Activated CD8-positive, alpha-beta memory T cell treated with anti-CD3 and anti-CD28 coated beads, Interleukin-2, amount 10 ng/mL, durations not matched to agents 7 days and 5 days (primary cell): ENCODE measurements around the gene UNC13B. TPM values are rescaled to one million over a fixed set of nuclear protein-coding genes. Genes with fewer than 3 reads are reported as not detected.
A peak's percentile ranks its signal among the peaks of the same experiment; 100 is the strongest.

Experiments used
- ATAC-seq: fragments of 150-1000 bp; cut with Tn5 transposase; one replicate; pipeline ENCODE4 v1.10.0; 2021; ENCODE audit warnings: moderate library complexity
- CTCF ChIA-PET: fragments of 350-600 bp; sonication (Branson Sonifier 250); formaldehyde crosslinking; loops from one replicate; lab custom pipeline; 2021; ENCODE audit warnings: antibody characterized with exemption; lab: Charles Lee
- DNase-seq: peaks from one replicate; pipeline ENCODE4 v3.0.0-alpha.2; 2020
- H3K27ac Mint-ChIP-seq: one replicate; pipeline ENCODE4 v1.8.0; 2021; ENCODE audit warnings: mild to moderate bottlenecking, mixed read lengths
- H3K27me3 Mint-ChIP-seq: one replicate; pipeline ENCODE4 v1.8.0; 2021; ENCODE audit warnings: mixed read lengths
- H3K36me3 Mint-ChIP-seq: one replicate; pipeline ENCODE4 v1.8.0; 2021; ENCODE audit warnings: mild to moderate bottlenecking, mixed read lengths
- H3K4me1 Mint-ChIP-seq: one replicate; pipeline ENCODE4 v1.8.0; 2021; ENCODE audit warnings: mixed read lengths
- H3K4me3 Mint-ChIP-seq: one replicate; pipeline ENCODE4 v1.8.0; 2021; ENCODE audit warnings: mild to moderate bottlenecking, moderate library complexity, mixed read lengths
- H3K9me3 Mint-ChIP-seq: one replicate; pipeline ENCODE4 v1.8.0; 2022; ENCODE audit warnings: low read depth, mixed read lengths
- total RNA-seq, 2 experiments: library from RNA; stranded (reverse); gene quantifications; one replicate each; pipeline ENCODE4 v1.2.3, GENCODE V29; 2021

UNC13B gene
- total RNA-seq, 2 experiments from 2014 or later: 0.94 to 1.2 TPM

GRCh38 chr9:35370241-35370640 lies 208.4 kb downstream of the UNC13B start:
- H3K27ac Mint-ChIP-seq: no peak overlapping the region
- no peaks in the 10 kb centered on the region for H3K4me1 Mint-ChIP-seq
- CTCF ChIA-PET: no interaction called here
- H3K9me3 Mint-ChIP-seq: no peaks in the 10 kb centered on the region
- DNase-seq (no peak), ATAC-seq (no peak)
- no peaks in the 10 kb centered on the region for H3K27me3 Mint-ChIP-seq
- no peaks in the 10 kb centered on the region for H3K36me3 Mint-ChIP-seq
- no peak overlapping the region for H3K4me3 Mint-ChIP-seq

- CTCF ChIA-PET: no interaction called here
Observed at GRCh38 chr9:35374436-35374835, 212.6 kb downstream of the UNC13B start.

DNA sequence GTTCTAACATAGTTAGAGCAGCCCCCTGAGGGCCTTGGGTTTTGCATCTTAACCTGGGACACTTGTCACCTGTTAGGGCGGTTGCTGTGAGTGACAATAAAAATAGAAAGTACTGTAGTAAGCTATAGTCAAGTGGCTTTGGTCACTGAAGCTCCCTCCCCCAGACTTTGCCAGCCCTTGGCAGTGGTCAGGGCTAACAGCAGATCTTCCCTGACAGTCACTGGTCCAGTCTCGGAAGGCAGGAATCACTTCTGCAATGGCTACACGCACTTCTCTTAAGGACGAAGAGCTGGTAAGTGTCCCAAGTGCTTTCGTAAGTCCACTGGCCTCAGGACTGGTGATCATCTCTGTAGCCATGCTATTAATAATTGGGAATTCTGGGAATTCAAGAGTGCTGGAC lies 213.1 kb downstream of the UNC13B start:
- no peaks in the 10 kb centered on the region for H3K4me1 Mint-ChIP-seq

More at GRCh38 chr9:35374436-35374835, 212.6 kb downstream of the UNC13B start:
- Mint-ChIP-seq H3K27ac (no peak overlapping the region), H3K36me3 (no peaks in the 10 kb centered on the region), H3K4me3 (no peak overlapping the region), H3K4me1 (no peaks in the 10 kb centered on the region), H3K27me3 (no peaks in the 10 kb centered on the region), H3K9me3 (no peaks in the 10 kb centered on the region)
- ATAC-seq (no peak), DNase-seq (no peak)

GRCh38 chr9:35380039-35380438 lies 218.2 kb downstream of the UNC13B start:
- Mint-ChIP-seq H3K4me3 (no peak overlapping the region), H3K9me3 (no peaks in the 10 kb centered on the region), H3K27ac (no peak overlapping the region), H3K4me1 (no peaks in the 10 kb centered on the region), H3K36me3 (no peaks in the 10 kb centered on the region), H3K27me3 (peaks cover 5% of the 10 kb centered on the region)
- CTCF ChIA-PET: no interaction called here
- DNase-seq: no peak
- ATAC-seq: no peak

More for the DNA sequence above, 213.1 kb downstream of the UNC13B start:
- Mint-ChIP-seq H3K4me3 (no peak overlapping the region), H3K27me3 (no peaks in the 10 kb centered on the region), H3K36me3 (no peaks in the 10 kb centered on the region), H3K27ac (no peak overlapping the region), H3K9me3 (no peaks in the 10 kb centered on the region)
- CTCF ChIA-PET: no interaction called here
- DNase-seq (no peak), ATAC-seq (no peak)

- Mint-ChIP-seq H3K27ac (no peak overlapping the region), H3K4me3 (no peak overlapping the region), H3K27me3 (peaks cover 9% of the 10 kb centered on the region), H3K9me3 (no peaks in the 10 kb centered on the region), H3K36me3 (no peaks in the 10 kb centered on the region), H3K4me1 (no peaks in the 10 kb centered on the region)
- CTCF ChIA-PET: no interaction called here
- ATAC-seq (no peak), DNase-seq (no peak)
Observed at GRCh38 chr9:35380619-35381018, 218.8 kb downstream of the UNC13B start.

DNA sequence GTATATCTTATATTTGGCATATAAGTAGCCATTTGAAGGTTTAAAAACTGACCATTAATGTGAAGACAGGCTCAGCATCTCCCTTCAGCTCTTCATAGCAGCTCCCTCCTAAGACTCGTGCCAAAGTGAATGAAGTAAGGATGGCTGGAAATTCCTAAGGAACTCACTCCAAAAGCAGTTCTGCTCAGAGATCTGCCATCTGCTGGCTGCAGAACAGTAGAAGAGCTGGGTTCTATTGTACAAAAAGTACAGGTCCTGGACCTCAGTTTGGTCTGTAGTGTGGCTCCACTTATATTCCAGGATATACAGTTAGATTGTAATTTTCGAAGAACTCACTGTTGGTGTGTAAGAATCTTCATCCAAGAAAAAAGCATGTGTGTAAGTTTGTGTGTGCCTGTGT lies 223.2 kb downstream of the UNC13B start:
- Mint-ChIP-seq H3K4me1 (no peaks in the 10 kb centered on the region), H3K27me3 (peaks cover 14% of the 10 kb centered on the region), H3K36me3 (no peaks in the 10 kb centered on the region), H3K9me3 (no peaks in the 10 kb centered on the region), H3K27ac (no peak overlapping the region), H3K4me3 (no peak overlapping the region)
- DNase-seq: no peak
- CTCF ChIA-PET: no interaction called here
- ATAC-seq: no peak

DNA sequence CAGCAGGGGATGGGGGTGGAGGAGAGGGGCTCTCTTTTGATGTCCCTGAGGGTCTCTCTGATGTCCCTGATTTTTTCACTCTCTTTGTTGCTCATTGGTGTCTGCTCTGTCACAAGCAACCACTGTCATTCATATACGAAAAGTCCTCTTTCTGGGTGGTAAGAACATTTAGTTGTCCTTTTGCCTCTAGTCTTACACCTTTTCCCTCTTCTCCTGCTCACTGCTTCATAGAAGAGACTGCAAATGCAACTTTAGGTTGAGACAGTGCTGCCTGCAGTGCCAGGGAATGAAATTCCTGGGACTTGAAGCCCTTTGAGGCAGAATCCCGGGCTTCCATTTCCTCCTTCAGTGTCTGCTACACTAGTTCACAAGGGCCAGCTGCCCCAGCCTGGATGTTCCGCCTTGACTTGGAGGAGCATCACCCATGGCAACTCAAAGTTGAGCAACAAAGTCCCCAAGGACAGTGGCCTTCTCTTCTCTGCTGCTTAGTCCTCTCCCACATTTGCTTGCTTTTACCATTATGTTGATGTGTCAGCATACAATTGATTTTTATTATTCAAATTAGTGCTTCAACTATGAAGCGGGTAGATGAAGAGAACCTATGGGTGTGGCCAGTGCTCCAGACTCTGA lies 233.4 kb downstream of the UNC13B start:
- Mint-ChIP-seq H3K36me3 (no peaks in the 10 kb centered on the region), H3K27ac (no peak overlapping the region), H3K27me3 (peaks cover 3% of the 10 kb centered on the region), H3K9me3 (no peaks in the 10 kb centered on the region), H3K4me3 (no peak overlapping the region), H3K4me1 (no peaks in the 10 kb centered on the region)
- no peak for ATAC-seq
- peak; percentile 38 for DNase-seq
- CTCF ChIA-PET: no interaction called here

DNA sequence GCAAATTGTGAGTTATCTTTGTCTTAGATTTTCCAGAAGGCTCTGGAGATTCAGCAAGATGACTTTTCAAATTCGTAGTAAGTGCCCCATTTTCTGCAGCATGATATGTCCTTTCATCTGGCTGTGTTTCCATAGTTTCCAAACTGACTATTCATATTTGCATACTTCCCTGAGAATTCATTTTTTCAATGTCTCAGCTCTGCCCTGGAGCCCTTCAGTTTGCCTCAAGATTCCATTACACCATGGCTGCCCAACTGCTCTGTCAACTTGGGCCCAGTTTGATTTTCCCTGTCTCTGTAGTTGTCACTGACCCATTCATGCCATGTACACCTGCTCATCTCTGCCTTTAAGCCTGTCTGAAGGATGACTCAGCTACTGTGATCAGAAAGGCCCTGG lies 233.9 kb downstream of the UNC13B start:
- Mint-ChIP-seq H3K27me3 (peaks cover 3% of the 10 kb centered on the region), H3K4me3 (no peak overlapping the region), H3K9me3 (no peaks in the 10 kb centered on the region), H3K27ac (no peak overlapping the region), H3K36me3 (no peaks in the 10 kb centered on the region), H3K4me1 (no peaks in the 10 kb centered on the region)
- CTCF ChIA-PET: no interaction called here
- ATAC-seq (no peak), DNase-seq (peak; percentile 15)

- H3K27ac Mint-ChIP-seq: no peak overlapping the region
- no peaks in the 10 kb centered on the region for H3K9me3 Mint-ChIP-seq
- H3K27me3 Mint-ChIP-seq: peaks cover 3% of the 10 kb centered on the region
- DNase-seq: peak; percentile 29
- CTCF ChIA-PET: no interaction called here
- H3K4me3 Mint-ChIP-seq: no peak overlapping the region
- H3K36me3 Mint-ChIP-seq: no peaks in the 10 kb centered on the region
- no peaks in the 10 kb centered on the region for H3K4me1 Mint-ChIP-seq
- ATAC-seq: no peak
Observed at GRCh38 chr9:35396560-35397215, 234.9 kb downstream of the UNC13B start.

DNA sequence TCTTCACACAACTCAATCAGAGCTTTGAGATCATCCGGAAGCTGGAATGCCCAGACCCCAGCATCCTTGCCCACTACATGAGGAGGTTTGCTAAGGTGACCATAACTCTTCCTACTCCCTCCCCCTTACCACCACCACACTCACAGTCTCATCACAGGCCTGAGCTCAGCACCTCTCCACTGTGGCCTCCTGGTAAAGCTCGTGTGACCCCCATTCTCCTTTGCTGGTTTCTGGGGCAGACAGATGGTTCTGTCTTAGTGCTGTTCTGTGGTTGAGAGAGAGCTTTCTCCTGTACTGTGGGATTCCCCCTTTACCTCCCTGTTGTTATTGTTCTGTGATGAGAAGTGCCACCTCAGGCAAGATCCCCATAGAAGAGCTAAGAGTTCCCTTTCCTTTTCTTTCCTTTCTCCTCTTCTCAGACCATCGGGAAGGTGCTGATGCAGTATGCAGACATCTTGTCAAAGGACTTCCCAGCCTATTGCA lies 235.4 kb downstream of the UNC13B start:
- Mint-ChIP-seq H3K36me3 (no peaks in the 10 kb centered on the region), H3K4me3 (no peak overlapping the region), H3K27ac (no peak overlapping the region), H3K27me3 (peaks cover 3% of the 10 kb centered on the region), H3K9me3 (no peaks in the 10 kb centered on the region), H3K4me1 (no peaks in the 10 kb centered on the region)
- CTCF ChIA-PET: interaction anchor here (0.9 kb wide), 1 partner anchor 28 kb away, joined by 3 read pairs; no protein-coding TSS in a partner anchor
- ATAC-seq (no peak), DNase-seq (peak; percentile 32)

DNA sequence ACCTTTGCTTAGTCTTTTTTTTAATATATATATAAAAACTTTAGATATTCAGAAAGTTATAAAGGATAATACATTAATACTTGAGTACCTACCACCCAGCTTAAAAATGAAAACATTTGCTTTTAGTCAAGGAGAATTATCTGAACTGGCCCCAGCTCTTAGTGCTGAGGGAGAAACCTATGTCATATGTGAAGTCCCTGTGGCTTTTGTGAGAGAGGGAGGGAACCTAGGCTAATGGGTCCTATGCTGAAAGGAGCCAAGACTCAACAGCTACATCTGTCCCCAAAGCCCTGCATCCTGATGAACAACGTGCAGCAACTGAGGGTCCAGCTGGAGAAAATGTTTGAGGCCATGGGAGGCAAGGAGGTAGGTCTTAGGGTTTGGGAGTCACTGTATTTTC lies 236.1 kb downstream of the UNC13B start:
- Mint-ChIP-seq H3K9me3 (no peaks in the 10 kb centered on the region), H3K27ac (no peak overlapping the region), H3K4me1 (no peaks in the 10 kb centered on the region), H3K4me3 (no peak overlapping the region), H3K36me3 (no peaks in the 10 kb centered on the region), H3K27me3 (peaks cover 3% of the 10 kb centered on the region)
- DNase-seq (peak; percentile 9), ATAC-seq (no peak)
- CTCF ChIA-PET: interaction anchor here (0.9 kb wide), 1 partner anchor 29 kb away, joined by 3 read pairs; no protein-coding TSS in a partner anchor

DNA sequence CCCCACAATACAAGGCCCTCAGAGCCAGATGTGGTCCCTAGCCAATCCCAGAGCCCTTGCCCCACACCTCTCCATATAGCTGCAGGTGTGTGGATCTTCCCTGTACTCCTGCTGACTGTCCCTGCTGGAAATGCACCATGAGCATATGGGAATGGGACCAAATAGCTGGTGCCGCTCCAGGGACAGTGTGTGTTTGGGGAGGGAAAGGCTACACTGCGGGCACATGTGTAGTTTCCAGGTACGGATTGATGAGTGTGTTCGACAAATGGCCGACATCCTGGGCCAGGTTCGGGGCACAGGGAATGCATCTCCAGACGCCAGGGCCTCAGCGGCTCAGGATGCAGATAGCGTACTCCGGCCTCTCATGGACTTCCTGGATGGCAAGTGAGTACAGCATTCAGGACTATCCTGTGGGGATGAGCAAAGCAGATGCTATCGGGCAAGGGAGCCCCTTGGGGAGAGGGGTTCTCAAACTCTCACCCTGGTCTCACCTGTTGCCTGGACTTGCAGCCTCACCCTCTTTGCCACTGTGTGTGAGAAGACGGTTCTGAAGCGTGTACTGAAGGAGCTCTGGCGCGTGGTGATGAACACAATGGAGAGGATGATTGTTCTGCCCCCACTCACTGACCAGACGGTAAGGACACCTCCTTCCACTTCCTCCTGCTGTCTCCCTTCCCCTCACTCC lies 237.0 kb downstream of the UNC13B start:
- CTCF ChIA-PET: no interaction called here
- no peaks in the 10 kb centered on the region for H3K9me3 Mint-ChIP-seq
- H3K36me3 Mint-ChIP-seq: no peaks in the 10 kb centered on the region
- H3K4me3 Mint-ChIP-seq: no peak overlapping the region
- no peaks in the 10 kb centered on the region for H3K4me1 Mint-ChIP-seq
- no peak overlapping the region for H3K27ac Mint-ChIP-seq
- H3K27me3 Mint-ChIP-seq: peaks cover 3% of the 10 kb centered on the region
- DNase-seq (peak; percentile 35), ATAC-seq (no peak)

DNA sequence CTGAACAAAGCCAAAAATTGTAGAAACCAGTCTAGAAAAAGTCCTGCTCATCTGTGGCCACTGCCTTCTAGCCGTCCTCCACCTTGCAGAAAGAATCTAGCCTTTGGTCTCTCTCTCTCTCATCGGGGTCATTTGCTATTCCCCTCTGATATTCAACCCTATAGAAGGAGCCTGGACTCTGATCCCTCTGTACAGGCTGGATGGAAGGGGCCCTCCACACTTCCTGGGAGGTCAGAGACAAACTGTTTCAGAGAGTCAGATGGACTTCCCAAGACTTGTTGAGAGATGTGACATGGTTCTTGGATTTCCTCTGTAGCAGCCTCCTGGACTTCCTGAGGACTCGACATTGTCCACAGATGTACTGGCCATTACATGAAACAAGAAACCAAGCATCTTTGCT lies 243.1 kb downstream of the UNC13B start:
- DNase-seq (no peak), ATAC-seq (no peak)
- H3K4me3 Mint-ChIP-seq: no peak overlapping the region
- no peaks in the 10 kb centered on the region for H3K4me1 Mint-ChIP-seq
- H3K27ac Mint-ChIP-seq: no peak overlapping the region
- peaks cover 24% of the 10 kb centered on the region for H3K27me3 Mint-ChIP-seq
- CTCF ChIA-PET: no interaction called here
- H3K9me3 Mint-ChIP-seq: no peaks in the 10 kb centered on the region
- no peaks in the 10 kb centered on the region for H3K36me3 Mint-ChIP-seq
